COLO829 (cell line): Measurements from ENCODE around the gene CKAP5.

ENCODE experiments used
- DNase-seq: peaks from one replicate; pipeline ENCODE4 v3.0.0; 2012; ENCODE audit warnings: low spot score

The CKAP5 gene

DNA sequence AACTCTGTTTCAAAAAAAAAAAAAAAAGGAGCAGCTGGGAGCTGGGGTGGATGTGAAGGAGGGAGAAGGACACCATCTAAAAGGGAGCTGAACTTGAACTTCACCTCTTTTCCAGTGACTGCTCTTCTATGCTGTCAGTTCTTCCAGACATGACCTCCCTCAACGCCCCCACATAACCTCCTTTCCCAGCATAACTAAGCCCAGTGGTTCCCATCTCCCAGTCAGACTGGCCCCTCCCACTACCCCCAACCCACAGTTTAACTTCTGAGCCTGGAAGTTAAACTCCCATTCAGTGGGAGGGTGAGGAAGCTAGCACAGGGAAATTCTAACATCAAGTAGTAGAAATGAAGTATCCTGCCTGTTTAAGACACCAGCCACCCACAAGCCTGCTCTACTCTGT lies 147.5 kb downstream of the CKAP5 start:
- no peak for DNase-seq

DNA sequence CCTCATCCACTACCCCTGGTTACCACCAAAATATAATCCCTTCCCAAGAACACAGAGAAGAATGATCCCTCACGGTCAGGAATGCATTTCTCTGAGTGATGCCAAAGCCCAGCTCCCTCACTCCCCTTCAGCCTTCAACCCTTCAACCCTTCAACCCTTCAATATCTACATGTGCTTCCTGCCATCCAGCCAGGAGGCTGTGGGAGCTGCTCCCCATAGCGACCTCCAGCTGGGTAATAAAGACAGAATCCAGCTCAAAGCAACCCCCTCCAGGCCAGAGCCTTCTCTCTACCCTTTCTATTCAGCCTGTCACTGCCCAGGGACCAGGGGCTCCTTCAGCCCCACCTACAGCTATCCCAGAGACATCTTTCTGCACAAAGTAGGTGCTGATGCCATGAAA lies 148.4 kb downstream of the CKAP5 start:
- DNase-seq: no peak

DNA sequence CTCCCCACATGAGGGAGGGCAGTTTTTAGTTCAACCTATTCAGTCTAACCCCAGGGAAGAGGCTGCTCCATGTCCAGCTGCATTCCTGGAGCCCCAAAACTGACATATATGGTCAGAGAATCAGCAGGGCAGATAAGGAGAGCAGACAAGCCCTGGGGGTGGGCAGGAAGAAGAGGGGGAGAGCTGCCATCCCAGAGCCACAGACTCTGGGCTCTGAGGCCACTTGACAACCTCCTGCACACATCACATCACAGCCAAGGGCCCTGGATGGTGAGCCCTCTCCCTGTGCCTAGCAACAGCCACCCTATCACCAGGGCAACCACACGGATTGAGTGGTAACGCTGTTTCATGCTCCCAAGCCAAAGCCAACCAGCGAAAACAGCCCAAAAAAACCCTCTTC lies 148.8 kb downstream of the CKAP5 start:
- no peak for DNase-seq

DNA sequence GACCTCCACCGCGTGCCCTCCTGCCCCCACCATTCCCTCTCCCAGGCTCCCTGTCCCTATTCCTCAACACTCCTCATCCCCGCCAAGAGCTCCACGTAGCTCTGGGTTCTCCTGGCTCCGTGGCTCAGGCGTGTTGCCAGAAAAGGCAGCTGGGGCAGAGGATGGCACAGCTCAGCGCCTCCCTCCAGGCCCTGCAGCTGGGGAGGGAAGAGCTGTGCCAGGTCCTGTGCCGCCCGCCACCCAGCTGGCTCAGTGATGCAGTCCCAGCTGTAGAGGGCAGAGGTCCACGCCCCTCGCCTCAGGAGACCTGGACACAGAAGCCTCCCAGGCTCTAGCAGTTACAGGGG lies 149.9 kb downstream of the CKAP5 start:
- no peak for DNase-seq

DNA sequence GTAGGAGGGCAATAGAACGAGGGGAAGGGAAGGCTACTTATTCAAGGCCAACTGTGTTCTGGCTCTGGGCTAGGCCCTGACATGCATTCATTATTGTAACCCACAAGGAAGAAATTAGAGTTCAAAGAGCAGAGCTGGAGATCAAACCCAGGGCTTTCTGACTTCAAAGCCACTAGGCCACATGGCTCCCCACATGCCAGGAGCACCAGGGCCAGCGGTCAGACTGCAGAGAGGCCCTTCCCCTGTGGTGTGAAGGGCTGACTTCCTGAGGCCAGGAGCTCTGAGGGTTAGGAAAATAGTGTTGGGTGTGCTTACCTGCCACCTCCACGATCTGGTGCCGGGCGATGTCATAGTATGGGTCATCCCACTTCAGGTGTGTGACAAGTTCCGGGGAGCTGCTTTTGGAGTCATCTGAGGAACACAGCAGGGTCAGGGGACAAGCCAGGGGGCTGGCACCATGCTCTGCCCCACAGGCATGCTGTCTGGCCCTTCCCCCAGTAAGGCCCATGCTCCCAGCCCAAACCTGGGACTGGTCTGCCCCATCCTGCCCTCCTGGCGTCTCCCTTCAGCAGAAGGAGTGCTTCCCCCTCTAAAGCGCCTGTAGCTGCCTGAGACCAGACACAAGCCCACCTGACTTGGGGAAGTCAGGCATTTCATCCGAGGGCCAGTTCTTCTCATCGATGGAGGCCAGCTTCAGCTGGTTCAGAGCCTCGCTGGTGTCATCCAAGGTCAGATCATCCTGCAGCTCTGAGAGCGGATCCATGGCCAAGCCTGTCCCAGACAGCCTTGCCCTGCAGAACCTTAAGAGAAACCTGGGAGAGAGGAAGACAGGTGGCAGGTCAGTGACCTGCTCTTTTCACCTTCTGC lies 150.5 kb downstream of the CKAP5 start:
- no peak for DNase-seq

DNA sequence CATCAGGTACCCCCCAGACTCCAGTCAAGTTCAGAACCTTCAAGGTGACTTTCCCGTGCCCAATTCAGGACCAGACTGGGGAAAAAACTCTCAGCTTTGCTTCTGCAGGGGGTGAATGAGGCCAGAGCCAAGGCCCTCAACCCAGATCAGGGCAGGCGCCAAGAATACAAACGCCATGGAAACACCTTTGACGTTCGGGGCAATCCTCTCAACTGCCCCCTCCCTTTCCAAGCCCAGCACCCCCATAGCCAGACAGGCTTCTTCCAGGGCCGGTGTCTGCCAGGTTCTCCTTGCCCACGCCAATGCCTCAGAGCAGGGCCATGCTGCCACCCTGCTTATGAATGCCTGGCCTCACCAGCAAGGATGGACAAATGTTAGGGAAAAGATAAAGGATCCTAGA lies 151.5 kb downstream of the CKAP5 start:
- DNase-seq: no peak

DNA sequence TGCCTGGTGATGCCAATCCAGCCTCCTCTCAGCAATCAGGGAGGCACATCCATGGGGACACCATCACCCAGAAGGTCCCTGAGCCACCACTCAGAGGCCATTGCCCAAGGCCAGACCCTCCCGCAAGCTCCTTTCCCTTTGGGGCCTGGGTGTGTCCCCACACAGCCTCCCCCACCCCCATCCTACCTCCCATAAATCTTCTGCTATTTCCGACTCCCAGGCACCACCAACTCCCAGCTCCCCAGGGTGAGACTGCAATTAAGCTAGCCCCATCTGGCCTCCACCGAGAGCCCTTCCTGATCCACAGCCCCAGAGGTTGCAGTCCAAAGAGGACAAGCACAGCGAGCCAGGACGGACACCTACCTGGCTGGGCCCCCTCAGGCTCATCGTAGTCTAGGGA lies 152.0 kb downstream of the CKAP5 start:
- DNase-seq: no peak

DNA sequence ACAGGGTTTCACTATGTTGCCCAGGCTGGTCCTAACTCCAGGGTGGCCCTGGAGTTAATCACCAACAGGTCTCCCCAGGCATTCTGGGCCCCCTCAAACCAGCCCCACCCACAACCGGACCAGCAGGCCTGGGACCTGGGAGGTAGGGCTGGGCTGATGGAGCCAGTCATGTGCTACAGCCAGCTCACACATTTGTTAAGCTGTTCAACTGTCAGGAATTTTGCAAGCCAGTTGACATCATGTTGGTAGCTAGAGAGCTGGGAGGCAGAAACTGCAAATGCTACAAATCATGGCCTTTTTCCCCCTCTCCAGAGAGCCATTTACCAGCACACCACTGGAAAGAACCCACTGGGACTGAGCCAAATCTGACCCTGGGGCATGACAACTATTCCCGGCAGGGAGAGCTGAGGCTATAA lies 152.5 kb downstream of the CKAP5 start:
- DNase-seq: no peak
